Nephron progenitor cell (in vitro differentiated cells): Measurements from ENCODE around the gene MYO5B.
A peak's percentile ranks its signal among the peaks of the same experiment; 100 is the strongest.

Experiments used
- DNase-seq: peaks from one replicate; pipeline ENCODE4 v3.0.0; 2021
- H3K27ac Mint-ChIP-seq: 2 replicates; pipeline ENCODE4 v1.8.0; 2021; ENCODE audit warnings: mild to moderate bottlenecking, moderate library complexity, mixed read lengths
- H3K27me3 Mint-ChIP-seq: 2 replicates; pipeline ENCODE4 v1.8.0; 2021; ENCODE audit warnings: mild to moderate bottlenecking, low read depth, mixed read lengths; ENCODE audit not compliant: poor library complexity
- H3K36me3 Mint-ChIP-seq: 2 replicates; pipeline ENCODE4 v1.8.0; 2021; ENCODE audit warnings: low read depth, mixed read lengths
- H3K4me1 Mint-ChIP-seq: 2 replicates; pipeline ENCODE4 v1.8.0; 2021; ENCODE audit warnings: mixed read lengths
- H3K4me3 Mint-ChIP-seq: 2 replicates; pipeline ENCODE4 v1.8.0; 2021; ENCODE audit warnings: mild to moderate bottlenecking, moderate library complexity, mixed read lengths
- H3K9me3 Mint-ChIP-seq: 2 replicates; pipeline ENCODE4 v1.8.0; 2021; ENCODE audit warnings: mild to moderate bottlenecking, moderate library complexity, mixed read lengths
- TF ChIP-seq, protein P1 (sequence below): fragments of 200-600 bp; sonication (generic); IDR thresholded peaks from 2 replicates; pipeline ENCODE4 v1.5.0; 2021; ENCODE audit warnings: antibody characterized with exemption

Gene MYO5B

DNA sequence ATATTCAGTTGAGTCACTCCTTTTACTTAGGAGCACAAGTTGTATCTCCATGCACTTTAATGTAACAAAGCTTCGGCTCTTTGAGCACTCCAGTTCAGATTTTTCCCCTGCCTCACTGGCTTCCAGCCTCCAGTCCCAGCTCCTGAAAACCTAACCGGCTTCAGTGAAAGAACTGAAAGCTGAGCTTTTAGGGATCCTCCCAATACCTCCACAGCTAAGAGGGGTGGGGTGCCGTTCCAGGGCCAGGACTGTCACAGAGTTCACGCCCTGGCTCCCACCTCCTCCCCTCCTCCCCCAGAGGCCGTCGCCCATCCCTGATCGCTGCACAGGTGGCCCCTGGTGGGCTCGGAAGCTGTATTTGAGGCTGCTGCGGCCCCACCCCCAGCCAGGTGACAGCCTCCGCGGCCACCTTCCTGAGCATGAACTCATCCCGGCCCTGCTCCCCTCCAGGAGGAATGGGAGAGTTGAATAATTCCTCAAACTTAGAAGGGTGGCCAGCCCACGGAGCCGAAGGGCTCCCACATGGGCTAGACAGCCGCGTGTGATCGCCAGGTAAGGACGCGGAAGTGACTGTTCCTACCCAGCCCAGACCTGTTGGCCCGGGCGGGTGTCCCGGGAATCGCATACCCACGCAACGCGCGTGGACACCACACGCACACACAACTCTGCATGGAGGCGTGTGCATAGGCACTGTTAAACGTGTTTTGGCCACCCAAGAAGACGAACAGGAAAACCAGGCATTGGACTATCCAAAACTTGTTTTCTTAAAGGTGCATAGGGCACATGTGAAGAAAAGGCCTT, 1.8 kb downstream of the MYO5B start:
- Mint-ChIP-seq H3K4me3 (peak overlapping the region; percentile 77), H3K36me3 (no peaks in the 10 kb centered on the region), H3K4me1 (peaks cover 12% of the 10 kb centered on the region), H3K27ac (no peak overlapping the region), H3K27me3 (peaks cover 94% of the 10 kb centered on the region), H3K9me3 (no peaks in the 10 kb centered on the region)
- TF ChIP-seq, protein P1, sequence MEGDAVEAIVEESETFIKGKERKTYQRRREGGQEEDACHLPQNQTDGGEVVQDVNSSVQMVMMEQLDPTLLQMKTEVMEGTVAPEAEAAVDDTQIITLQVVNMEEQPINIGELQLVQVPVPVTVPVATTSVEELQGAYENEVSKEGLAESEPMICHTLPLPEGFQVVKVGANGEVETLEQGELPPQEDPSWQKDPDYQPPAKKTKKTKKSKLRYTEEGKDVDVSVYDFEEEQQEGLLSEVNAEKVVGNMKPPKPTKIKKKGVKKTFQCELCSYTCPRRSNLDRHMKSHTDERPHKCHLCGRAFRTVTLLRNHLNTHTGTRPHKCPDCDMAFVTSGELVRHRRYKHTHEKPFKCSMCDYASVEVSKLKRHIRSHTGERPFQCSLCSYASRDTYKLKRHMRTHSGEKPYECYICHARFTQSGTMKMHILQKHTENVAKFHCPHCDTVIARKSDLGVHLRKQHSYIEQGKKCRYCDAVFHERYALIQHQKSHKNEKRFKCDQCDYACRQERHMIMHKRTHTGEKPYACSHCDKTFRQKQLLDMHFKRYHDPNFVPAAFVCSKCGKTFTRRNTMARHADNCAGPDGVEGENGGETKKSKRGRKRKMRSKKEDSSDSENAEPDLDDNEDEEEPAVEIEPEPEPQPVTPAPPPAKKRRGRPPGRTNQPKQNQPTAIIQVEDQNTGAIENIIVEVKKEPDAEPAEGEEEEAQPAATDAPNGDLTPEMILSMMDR: no peak
- DNase-seq: peak; percentile 16

DNA sequence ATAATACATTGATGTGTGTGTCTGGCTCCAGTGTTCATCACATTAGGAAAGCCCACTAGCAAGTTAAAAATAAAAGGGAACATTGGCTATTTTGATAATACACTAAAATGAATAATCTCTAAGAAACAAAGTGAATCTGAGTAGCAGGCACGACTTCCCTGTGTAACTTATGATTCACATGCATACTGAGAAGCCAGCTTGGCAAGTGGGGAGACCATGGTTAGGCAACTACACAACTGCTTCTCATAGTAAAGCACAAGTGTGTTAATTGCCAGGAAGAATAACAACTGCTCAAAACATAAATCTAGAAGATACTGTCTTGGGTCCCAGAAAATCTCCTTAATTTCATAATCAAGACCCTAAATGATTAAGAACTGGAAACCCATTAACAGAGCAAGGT, 4.0 kb downstream of the MYO5B start:
- no peak for DNase-seq
- TF ChIP-seq, protein P1: no peak
- Mint-ChIP-seq H3K4me1 (peaks cover 12% of the 10 kb centered on the region), H3K9me3 (no peaks in the 10 kb centered on the region), H3K36me3 (no peaks in the 10 kb centered on the region), H3K27ac (no peak overlapping the region), H3K27me3 (peaks cover 89% of the 10 kb centered on the region), H3K4me3 (no peak overlapping the region)

DNA sequence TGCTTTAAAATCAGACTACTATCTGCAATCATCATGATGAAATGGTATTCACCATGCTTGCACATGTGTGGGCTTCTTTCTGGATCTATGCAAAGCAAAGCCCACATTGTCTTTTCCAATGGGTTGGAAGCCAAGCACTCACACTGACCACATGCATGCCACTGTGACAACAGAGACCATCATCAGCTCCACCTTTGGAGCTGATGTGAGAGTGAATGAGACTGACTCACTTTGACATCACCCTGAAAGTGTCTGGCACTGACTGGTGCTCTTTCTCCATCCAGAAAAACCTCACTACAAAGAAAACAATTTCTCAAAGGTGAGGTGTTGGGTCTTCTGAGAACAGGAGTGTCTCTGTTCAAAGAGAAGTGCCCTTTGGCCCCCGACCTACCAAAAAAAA, 4.7 kb downstream of the MYO5B start:
- Mint-ChIP-seq H3K27me3 (peaks cover 82% of the 10 kb centered on the region), H3K4me3 (no peak overlapping the region)
- no peak for DNase-seq

DNA sequence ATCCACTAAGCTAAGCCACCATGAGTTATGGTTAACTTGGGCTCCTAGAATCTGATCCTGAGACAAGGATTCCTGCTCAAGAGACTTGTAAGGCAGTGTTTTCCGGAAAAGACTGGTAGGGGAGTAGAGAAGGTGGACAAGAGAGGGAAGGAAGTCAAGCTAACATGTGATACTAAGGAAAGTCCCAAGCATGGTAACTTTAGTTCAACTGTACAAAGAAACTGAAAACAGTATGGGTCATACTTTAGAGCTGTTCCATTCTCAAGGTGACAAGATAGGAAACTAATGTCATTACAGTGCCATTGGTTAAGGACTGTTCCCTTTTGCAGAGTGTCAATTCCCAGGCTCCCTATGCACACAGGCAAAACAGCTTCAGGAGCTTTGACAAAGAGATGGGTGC, 5.8 kb downstream of the MYO5B start:
- no peak overlapping the region for H3K27ac Mint-ChIP-seq
- no peak for DNase-seq
- TF ChIP-seq, protein P1: no peak
- peaks cover 78% of the 10 kb centered on the region for H3K27me3 Mint-ChIP-seq
- H3K36me3 Mint-ChIP-seq: no peaks in the 10 kb centered on the region
- H3K4me3 Mint-ChIP-seq: no peak overlapping the region
- H3K4me1 Mint-ChIP-seq: peaks cover 6% of the 10 kb centered on the region
- no peaks in the 10 kb centered on the region for H3K9me3 Mint-ChIP-seq

More for the DNA sequence above, 4.7 kb downstream of the MYO5B start:
- Mint-ChIP-seq H3K27ac (no peak overlapping the region), H3K36me3 (no peaks in the 10 kb centered on the region), H3K9me3 (no peaks in the 10 kb centered on the region), H3K4me1 (peaks cover 6% of the 10 kb centered on the region)
- TF ChIP-seq, protein P1: no peak

DNA sequence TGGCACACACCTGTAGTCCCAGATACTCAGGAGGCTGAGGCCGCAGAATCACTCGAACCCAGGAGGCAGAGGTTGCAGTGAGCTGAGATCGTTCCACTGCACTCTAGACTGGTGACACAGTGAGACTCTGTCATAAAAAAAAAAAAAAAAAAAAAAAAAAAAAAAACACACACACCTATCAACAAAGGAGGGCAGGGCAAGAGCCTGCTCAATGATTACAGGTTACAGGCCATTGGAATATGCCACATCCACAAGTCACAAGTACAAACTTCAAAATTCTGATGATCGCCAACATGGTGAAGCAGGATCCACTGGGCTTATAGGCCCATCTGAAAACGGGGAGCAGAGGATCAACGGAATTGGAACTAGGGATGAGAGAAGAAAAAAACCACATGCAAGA, 6.3 kb downstream of the MYO5B start:
- TF ChIP-seq, protein P1: no peak
- Mint-ChIP-seq H3K9me3 (no peaks in the 10 kb centered on the region), H3K36me3 (no peaks in the 10 kb centered on the region), H3K27ac (no peak overlapping the region), H3K4me1 (peaks cover under 1% of the 10 kb centered on the region), H3K27me3 (peaks cover 75% of the 10 kb centered on the region), H3K4me3 (no peak overlapping the region)
- no peak for DNase-seq

DNA sequence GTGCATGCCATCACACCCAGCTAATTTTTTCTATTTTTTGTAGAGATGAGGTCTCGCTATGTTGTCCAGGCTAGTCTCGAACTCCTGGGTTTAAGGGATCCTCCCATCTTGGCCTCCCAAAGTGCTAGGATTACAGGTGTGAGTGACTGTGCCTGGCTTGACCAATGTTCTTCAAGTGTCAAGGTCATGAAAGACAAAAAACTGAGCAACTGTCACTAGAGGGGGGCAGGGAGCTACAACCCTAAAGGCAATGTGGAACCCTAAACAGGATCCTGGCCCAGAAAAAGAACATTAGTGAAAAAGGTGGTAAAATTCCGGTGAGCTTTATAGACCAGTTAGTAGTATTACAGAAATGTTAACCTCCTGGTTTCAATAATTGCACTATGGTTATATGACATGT, 7.3 kb downstream of the MYO5B start:
- TF ChIP-seq, protein P1: no peak
- Mint-ChIP-seq H3K27ac (no peak overlapping the region), H3K4me3 (no peak overlapping the region), H3K9me3 (no peaks in the 10 kb centered on the region), H3K4me1 (peaks cover 4% of the 10 kb centered on the region), H3K27me3 (peaks cover 70% of the 10 kb centered on the region), H3K36me3 (no peaks in the 10 kb centered on the region)
- no peak for DNase-seq
